ENCODE data around the gene ZNF526. TPM values are rescaled to one million over a fixed set of nuclear protein-coding genes. Genes with fewer than 3 reads are reported as not detected.
A peak's percentile ranks its signal among the peaks of the same experiment; 100 is the strongest.

Gene ZNF526
- total RNA-seq, 1 experiment from 2014 or later: 5.1 TPM

DNA sequence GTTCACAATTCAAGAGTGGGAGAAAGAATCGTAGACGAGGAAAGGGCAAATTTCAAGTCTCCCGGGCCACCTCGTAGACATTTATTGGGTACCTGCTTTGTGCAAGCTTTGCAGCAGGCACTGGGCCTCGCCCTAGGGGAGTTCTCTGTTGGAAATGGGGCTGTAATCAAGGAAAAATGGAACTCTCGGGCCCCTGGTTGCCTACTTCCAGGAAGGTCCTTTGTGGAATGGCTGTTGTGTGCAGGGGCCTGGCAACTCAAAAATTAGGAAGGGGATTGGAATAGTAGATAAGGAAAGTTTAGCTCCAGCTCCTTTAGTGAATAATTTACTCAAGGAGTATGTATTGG, 612 bp downstream of the ZNF526 start:
- Histone ChIP-seq H3K27me3 (ENCODE audit: low read length) (no peaks in the 10 kb centered on the region), H4K20me1 (ENCODE audit: low read length) (peaks cover 7% of the 10 kb centered on the region), H3K4me2 (ENCODE audit: low read length) (peak overlapping the region; percentile 83), H3K27ac (ENCODE audit: low read length) (peak overlapping the region; percentile 37), H3K79me2 (ENCODE audit: low read length) (peaks cover 52% of the 10 kb centered on the region), H3K4me1 (ENCODE audit: insufficient read depth, low read length) (peaks cover 21% of the 10 kb centered on the region), H3F3A (ENCODE audit: low read length, unreplicated experiment) (no peaks in the 10 kb centered on the region), H3K4me3 (ENCODE audit: low read length) (peak overlapping the region; percentile 74), H2AFZ (ENCODE audit: low read length) (peak overlapping the region; percentile 47; the same call in 1 of the 2 replicates), H3K9me2 (replicated peaks; ENCODE audit: low read length) (no peaks in the 10 kb centered on the region), H3K9ac (ENCODE audit: low read length) (peak overlapping the region; percentile 92), H3K9me3 (ENCODE audit: low read length) (no peaks in the 10 kb centered on the region), H3K36me3 (ENCODE audit: low read depth, low read length) (no peaks in the 10 kb centered on the region; the same call in 1 of the 2 replicates)
- ChIA-PET POLR2A (ENCODE audit: unreplicated experiment) (no interaction called here), CTCF (no interaction called here)
- TF ChIP-seq EZH2 (IDR thresholded peaks at IDR 0.05; ENCODE audit: low read length, unreplicated experiment) (no peak), EZH2phosphoT487 (IDR thresholded peaks at IDR 0.05; ENCODE audit: borderline replicate concordance, low read length) (no peak)
- TF ChIP-seq, protein P1, sequence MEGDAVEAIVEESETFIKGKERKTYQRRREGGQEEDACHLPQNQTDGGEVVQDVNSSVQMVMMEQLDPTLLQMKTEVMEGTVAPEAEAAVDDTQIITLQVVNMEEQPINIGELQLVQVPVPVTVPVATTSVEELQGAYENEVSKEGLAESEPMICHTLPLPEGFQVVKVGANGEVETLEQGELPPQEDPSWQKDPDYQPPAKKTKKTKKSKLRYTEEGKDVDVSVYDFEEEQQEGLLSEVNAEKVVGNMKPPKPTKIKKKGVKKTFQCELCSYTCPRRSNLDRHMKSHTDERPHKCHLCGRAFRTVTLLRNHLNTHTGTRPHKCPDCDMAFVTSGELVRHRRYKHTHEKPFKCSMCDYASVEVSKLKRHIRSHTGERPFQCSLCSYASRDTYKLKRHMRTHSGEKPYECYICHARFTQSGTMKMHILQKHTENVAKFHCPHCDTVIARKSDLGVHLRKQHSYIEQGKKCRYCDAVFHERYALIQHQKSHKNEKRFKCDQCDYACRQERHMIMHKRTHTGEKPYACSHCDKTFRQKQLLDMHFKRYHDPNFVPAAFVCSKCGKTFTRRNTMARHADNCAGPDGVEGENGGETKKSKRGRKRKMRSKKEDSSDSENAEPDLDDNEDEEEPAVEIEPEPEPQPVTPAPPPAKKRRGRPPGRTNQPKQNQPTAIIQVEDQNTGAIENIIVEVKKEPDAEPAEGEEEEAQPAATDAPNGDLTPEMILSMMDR (conservative IDR thresholded peaks at IDR 0.05; ENCODE audit: low read depth, low read length): no peak
- intact Hi-C loops (cut with micrococcal nuclease): no loop called here
- DNase-seq (no peak), ATAC-seq (no peak)
- no TSS peak for BruUV-seq (replicated peaks)

DNA sequence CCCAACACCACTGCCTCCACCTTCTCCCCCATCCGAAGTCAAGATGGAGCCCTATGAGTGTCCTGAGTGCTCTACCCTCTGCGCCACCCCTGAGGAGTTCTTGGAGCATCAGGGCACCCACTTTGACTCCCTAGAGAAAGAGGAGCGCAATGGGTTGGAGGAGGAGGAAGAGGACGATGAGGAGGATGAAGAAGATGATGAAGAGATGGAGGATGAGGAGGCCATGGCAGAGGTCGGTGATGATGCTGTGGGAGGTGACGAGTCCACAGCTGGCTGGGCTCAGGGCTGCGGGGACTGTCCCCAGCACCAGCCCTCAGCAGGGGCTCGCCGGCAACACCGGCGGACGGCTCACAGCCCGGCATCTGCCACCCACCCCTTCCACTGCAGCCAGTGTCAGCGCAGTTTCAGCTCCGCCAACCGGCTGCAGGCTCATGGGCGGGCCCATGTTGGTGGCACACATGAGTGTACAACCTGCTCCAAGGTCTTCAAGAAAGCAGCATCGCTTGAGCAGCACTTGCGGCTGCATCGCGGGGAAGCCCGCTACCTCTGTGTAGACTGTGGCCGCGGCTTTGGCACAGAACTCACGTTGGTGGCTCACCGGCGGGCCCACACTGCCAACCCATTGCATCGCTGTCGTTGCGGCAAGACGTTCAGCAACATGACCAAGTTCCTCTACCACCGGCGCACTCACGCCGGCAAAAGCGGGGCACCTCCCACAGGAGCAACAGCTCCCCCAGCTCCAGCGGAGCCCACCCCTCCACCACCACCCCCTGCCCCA, 5.0 kb downstream of the ZNF526 start:
- Histone ChIP-seq H3K27ac (ENCODE audit: low read length) (no peak overlapping the region), H3K27me3 (ENCODE audit: low read length) (no peaks in the 10 kb centered on the region), H2AFZ (ENCODE audit: low read length) (no peak overlapping the region), H3F3A (ENCODE audit: low read length, unreplicated experiment) (no peaks in the 10 kb centered on the region), H4K20me1 (ENCODE audit: low read length) (no peaks in the 10 kb centered on the region), H3K9me2 (replicated peaks; ENCODE audit: low read length) (no peaks in the 10 kb centered on the region), H3K9ac (ENCODE audit: low read length) (no peak overlapping the region), H3K4me1 (ENCODE audit: insufficient read depth, low read length) (no peaks in the 10 kb centered on the region), H3K9me3 (ENCODE audit: low read length) (no peaks in the 10 kb centered on the region), H3K4me3 (ENCODE audit: low read length) (no peak overlapping the region), H3K79me2 (ENCODE audit: low read length) (peaks cover 33% of the 10 kb centered on the region), H3K36me3 (ENCODE audit: low read depth, low read length) (no peaks in the 10 kb centered on the region; the same call in 1 of the 2 replicates), H3K4me2 (ENCODE audit: low read length) (no peak overlapping the region)
- intact Hi-C loops (cut with micrococcal nuclease): no loop called here
- DNase-seq (no peak), ATAC-seq (no peak)
- POLR2A ChIA-PET (ENCODE audit: unreplicated experiment): no interaction called here
- no TSS peak for BruUV-seq (replicated peaks)
- CTCF ChIA-PET: no interaction called here
- TF ChIP-seq EZH2 (IDR thresholded peaks at IDR 0.05; ENCODE audit: low read length, unreplicated experiment) (no peak), EZH2phosphoT487 (IDR thresholded peaks at IDR 0.05; ENCODE audit: borderline replicate concordance, low read length) (no peak)
- TF ChIP-seq, protein P1 (conservative IDR thresholded peaks at IDR 0.05; ENCODE audit: low read depth, low read length): no peak

DNA sequence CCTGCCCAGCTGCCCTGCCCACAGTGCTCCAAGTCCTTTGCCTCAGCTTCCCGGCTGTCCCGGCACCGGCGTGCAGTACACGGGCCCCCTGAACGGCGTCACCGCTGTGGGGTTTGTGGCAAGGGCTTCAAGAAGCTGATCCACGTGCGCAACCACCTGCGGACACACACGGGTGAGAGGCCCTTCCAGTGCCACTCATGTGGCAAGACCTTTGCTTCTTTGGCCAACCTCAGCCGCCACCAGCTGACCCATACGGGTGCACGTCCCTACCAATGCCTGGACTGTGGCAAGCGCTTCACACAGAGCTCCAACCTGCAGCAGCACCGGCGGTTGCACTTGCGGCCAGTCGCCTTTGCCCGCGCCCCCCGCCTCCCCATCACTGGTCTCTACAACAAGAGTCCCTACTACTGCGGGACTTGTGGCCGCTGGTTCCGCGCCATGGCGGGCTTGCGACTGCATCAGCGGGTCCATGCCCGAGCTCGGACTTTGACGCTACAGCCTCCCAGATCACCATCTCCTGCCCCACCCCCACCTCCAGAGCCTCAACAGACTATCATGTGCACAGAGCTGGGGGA, 5.7 kb downstream of the ZNF526 start:
- H3K79me2 ChIP-seq (ENCODE audit: low read length): peaks cover 26% of the 10 kb centered on the region
- no peaks in the 10 kb centered on the region for H3K9me2 ChIP-seq (replicated peaks; ENCODE audit: low read length)
- H4K20me1 ChIP-seq (ENCODE audit: low read length): no peaks in the 10 kb centered on the region
- DNase-seq (no peak), ATAC-seq (no peak)
- no peaks in the 10 kb centered on the region for H3K27me3 ChIP-seq (ENCODE audit: low read length)
- no peak overlapping the region for H2AFZ ChIP-seq (ENCODE audit: low read length)
- H3K36me3 ChIP-seq (ENCODE audit: low read depth, low read length): no peaks in the 10 kb centered on the region; the same call in 1 of the 2 replicates
- no peak overlapping the region for H3K9ac ChIP-seq (ENCODE audit: low read length)
- no peak overlapping the region for H3K4me3 ChIP-seq (ENCODE audit: low read length)
- no peaks in the 10 kb centered on the region for H3F3A ChIP-seq (ENCODE audit: low read length, unreplicated experiment)
- BruUV-seq (replicated peaks): no TSS peak
- H3K4me1 ChIP-seq (ENCODE audit: insufficient read depth, low read length): no peaks in the 10 kb centered on the region
- no peak overlapping the region for H3K4me2 ChIP-seq (ENCODE audit: low read length)
- intact Hi-C loops (cut with micrococcal nuclease): no loop called here
- CTCF ChIA-PET: no interaction called here
- no peaks in the 10 kb centered on the region for H3K9me3 ChIP-seq (ENCODE audit: low read length)
- POLR2A ChIA-PET (ENCODE audit: unreplicated experiment): no interaction called here
- H3K27ac ChIP-seq (ENCODE audit: low read length): no peak overlapping the region
- TF ChIP-seq, protein P1 (conservative IDR thresholded peaks at IDR 0.05; ENCODE audit: low read depth, low read length): no peak
- TF ChIP-seq EZH2phosphoT487 (IDR thresholded peaks at IDR 0.05; ENCODE audit: borderline replicate concordance, low read length): no peak
- no peak for TF ChIP-seq EZH2 (IDR thresholded peaks at IDR 0.05; ENCODE audit: low read length, unreplicated experiment)
